CD14-positive monocyte (primary cell): ENCODE measurements around the gene BICD1. TPM values are rescaled to one million over a fixed set of nuclear protein-coding genes. Genes with fewer than 3 reads are reported as not detected.

Experiments
- DNase-seq, 3 donors: peaks; one replicate each; pipeline ENCODE4 v3.0.0-alpha.2; 2011 to 2022
- H2AFZ ChIP-seq: 2 replicates; pipeline ENCODE4 v1.6.0; 2012; ENCODE audit warnings: mild to moderate bottlenecking, low read depth, low read length, inconsistent platforms; ENCODE audit not compliant: insufficient read depth, poor library complexity, severe bottlenecking
- H3K27ac ChIP-seq, 2 donors: 1 replicate in 1 of 2; 2 replicates in 1 of 2; pipeline ENCODE4 v1.5.1; 2012 to 2013; ENCODE audit warnings: low read length in 2 of 2, control low read depth in 1 of 2, inconsistent platforms in 1 of 2, low read depth in 1 of 2, mild to moderate bottlenecking in 1 of 2
- H3K27me3 ChIP-seq, 2 donors: one replicate each; pipeline versions ENCODE4 v1.6.0 to v1.6.1; 2011 to 2013; ENCODE audit warnings: low read length in 2 of 2; ENCODE audit not compliant: control insufficient read depth in 2 of 2, insufficient read depth in 2 of 2
- H3K36me3 ChIP-seq, 2 donors: replicated peaks in 1 of 2; 1 replicate in 1 of 2; 2 replicates in 1 of 2; pipeline versions ENCODE4 v1.5.1 to v1.6.1; 2012 to 2013; ENCODE audit warnings: low read length in 2 of 2, control low read depth in 1 of 2, inconsistent platforms in 1 of 2, mild to moderate bottlenecking in 1 of 2; ENCODE audit not compliant: insufficient read depth in 2 of 2, control insufficient read depth in 1 of 2
- H3K4me1 ChIP-seq, 2 donors: 1 replicate in 1 of 2; 2 replicates in 1 of 2; pipeline versions ENCODE4 v1.5.1 to v1.6.1; 2012 to 2013; ENCODE audit warnings: low read length in 2 of 2, control low read depth in 1 of 2, inconsistent platforms in 1 of 2, mild to moderate bottlenecking in 1 of 2, moderate library complexity in 1 of 2; ENCODE audit not compliant: insufficient read depth in 2 of 2, control insufficient read depth in 1 of 2
- H3K4me2 ChIP-seq: replicated peaks from 2 replicates; pipeline ENCODE3; 2012; ENCODE audit warnings: low read length, moderate library complexity, mild to moderate bottlenecking; ENCODE audit not compliant: poor library complexity, severe bottlenecking; ENCODE audit errors: extremely low read depth
- H3K4me3 ChIP-seq, 3 experiments: fragments of 200-600 bp in 1 of 3; sonication (generic) in 1 of 3; replicated peaks in 1 of 3; 1 replicate in 2 of 3; 2 replicates in 1 of 3; pipeline ENCODE4 v1.5.1; 2011 to 2013; ENCODE audit warnings: low read length in 3 of 3, mild to moderate bottlenecking in 3 of 3, control low read depth in 2 of 3, low read depth in 2 of 3, inconsistent platforms in 1 of 3, moderate library complexity in 1 of 3
- H3K79me2 ChIP-seq: 2 replicates; pipeline ENCODE4 v1.6.0; 2012; ENCODE audit warnings: mild to moderate bottlenecking, control low read depth, inconsistent platforms, low read length, moderate library complexity; ENCODE audit not compliant: insufficient read depth
- H3K9ac ChIP-seq: 2 replicates; pipeline ENCODE4 v1.6.0; 2017; ENCODE audit warnings: low read length, mild to moderate bottlenecking; ENCODE audit not compliant: insufficient read depth, poor library complexity, severe bottlenecking
- H3K9me3 ChIP-seq, 2 donors: replicated peaks in 1 of 2; 1 replicate in 1 of 2; 2 replicates in 1 of 2; pipeline versions ENCODE4 v1.5.1 to v1.6.1; 2012 to 2013; ENCODE audit warnings: low read length in 2 of 2, control low read depth in 1 of 2; ENCODE audit not compliant: control insufficient read depth in 1 of 2, insufficient read depth in 1 of 2
- H4K20me1 ChIP-seq: 2 replicates; pipeline ENCODE4 v1.6.0; 2012; ENCODE audit warnings: mild to moderate bottlenecking, low read length, control low read depth, moderate library complexity; ENCODE audit not compliant: insufficient read depth
- H3K27ac Mint-ChIP-seq, 7 donors: one replicate each; pipeline ENCODE4 v1.8.0; 2020; ENCODE audit warnings: mild to moderate bottlenecking in 7 of 7, mixed read lengths in 7 of 7, moderate library complexity in 6 of 7, inconsistent platforms in 2 of 7
- H3K27me3 Mint-ChIP-seq, 3 donors: one replicate each; pipeline ENCODE4 v1.8.0; 2021 to 2022; ENCODE audit warnings: low read depth in 3 of 3, mild to moderate bottlenecking in 3 of 3, mixed read lengths in 3 of 3, moderate library complexity in 3 of 3, inconsistent platforms in 1 of 3
- H3K36me3 Mint-ChIP-seq, 2 donors: one replicate each; pipeline ENCODE4 v1.8.0; 2020; ENCODE audit warnings: mixed read lengths in 2 of 2, inconsistent platforms in 1 of 2, mild to moderate bottlenecking in 1 of 2
- H3K4me1 Mint-ChIP-seq: one replicate; pipeline ENCODE4 v1.8.0; 2020; ENCODE audit warnings: mild to moderate bottlenecking, mixed read lengths
- H3K4me3 Mint-ChIP-seq, 2 donors: one replicate each; pipeline ENCODE4 v1.8.0; 2020; ENCODE audit warnings: mild to moderate bottlenecking in 2 of 2, mixed read lengths in 2 of 2, moderate library complexity in 1 of 2
- H3K9me3 Mint-ChIP-seq, 7 donors: one replicate each; pipeline ENCODE4 v1.8.0; 2020 to 2022; ENCODE audit warnings: mixed read lengths in 7 of 7, mild to moderate bottlenecking in 6 of 7, moderate library complexity in 6 of 7, inconsistent platforms in 2 of 7
- WGBS: methylation state at CpG from one replicate; pipeline ENCODE4 v1.1.5; 2013; ENCODE audit warnings: missing lambda C conversion rate; ENCODE audit not compliant: insufficient coverage; 5-methylcytosine and 5-hydroxymethylcytosine counted together
- intact Hi-C, 2 donors: fragments of 100-400 bp; cut with micrococcal nuclease; formaldehyde crosslinking; loops; one replicate each; pipeline versions ENCODE4 v1.15.0 to v1.15.1; 2023
- polyA plus RNA-seq, 3 donors: library from polyadenylated mRNA; depleted of rRNA in 1 of 3; unstranded in 2 of 3; stranded (reverse) in 1 of 3; fragments of 300-500 nt in 2 of 3; fragments of >200 nt in 1 of 3; fragmentation: Illumina TruSeq in 2 of 3; gene quantifications; 1 replicate in 2 of 3; 2 replicates in 1 of 3; pipeline ENCODE4 v1.2.3, GENCODE V29; 2012 to 2021
- TF ChIP-seq, protein P1 (sequence below): fragments of 200-600 bp; IDR thresholded peaks from one replicate; pipeline ENCODE4 v1.8.0; 2022; ENCODE audit warnings: antibody characterized with exemption, mild to moderate bottlenecking

BICD1 gene
- polyA plus RNA-seq, 3 donors = 0.55 to 2.1 (median 1.6) TPM

DNA sequence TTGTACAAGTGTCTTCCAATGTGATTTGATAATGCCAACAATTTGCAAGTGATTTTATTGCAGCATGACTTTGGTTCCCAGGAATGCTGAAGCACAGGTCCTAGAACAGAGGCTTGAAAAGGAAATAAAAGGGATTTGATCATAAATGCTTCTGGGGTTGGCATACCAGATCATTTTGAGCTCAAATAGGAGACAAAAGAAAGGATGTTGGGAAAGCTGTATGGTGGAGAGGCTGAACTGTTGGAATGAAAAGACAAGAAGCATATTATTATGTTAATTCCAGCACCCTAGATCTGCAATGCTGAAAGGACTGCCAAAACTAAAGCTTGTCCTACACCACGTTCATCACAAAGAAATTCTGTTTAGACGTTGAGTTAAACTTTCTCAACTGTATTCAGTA is 143.1 kb downstream of the BICD1 start:
- H3K36me3 Mint-ChIP-seq = no peaks in the 10 kb centered on the region
- WGBS = no CpG with 5 or more reads among the region's 2 CpGs

DNA sequence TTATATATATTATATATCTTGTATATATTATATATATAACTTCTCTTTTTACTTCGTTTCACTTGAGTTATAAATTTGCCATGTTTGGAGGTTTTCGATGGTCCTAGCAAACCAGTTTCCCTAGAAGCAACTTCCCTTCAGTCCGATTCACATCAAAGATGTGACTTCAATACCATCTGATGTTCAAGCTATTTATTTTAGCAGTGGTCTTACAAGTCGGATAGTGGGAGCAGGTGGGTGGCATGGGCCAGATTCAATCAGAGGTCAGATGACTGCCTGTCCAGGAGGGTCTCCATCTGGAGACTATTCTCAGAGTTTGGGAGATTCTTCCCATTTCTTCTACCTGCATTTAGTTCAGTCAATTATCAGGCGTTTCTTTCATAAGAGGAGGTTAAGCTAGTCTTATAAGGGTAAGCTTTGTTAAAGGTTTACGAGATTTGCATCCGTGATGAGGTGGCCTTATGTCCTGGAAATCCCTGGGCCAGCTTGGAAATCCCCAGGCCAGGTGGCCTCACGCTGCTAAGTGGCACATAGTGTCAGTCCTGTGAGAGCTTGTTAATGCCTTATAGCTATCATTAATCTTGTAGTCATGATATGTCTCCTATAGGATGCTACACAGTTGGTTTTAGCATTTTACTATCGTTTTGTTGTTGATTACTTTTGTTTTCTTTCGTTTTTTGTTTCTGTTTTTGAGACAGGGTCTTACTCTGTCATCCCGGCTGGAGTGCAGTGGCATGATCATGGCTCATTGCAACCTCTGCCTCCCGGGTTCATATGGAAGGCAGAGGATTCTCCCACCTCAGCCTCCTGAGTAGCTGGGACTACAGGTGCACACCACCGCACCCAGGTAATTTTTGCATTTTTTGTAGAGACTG is 145.8 kb downstream of the BICD1 start:
- intact Hi-C loops = no loop called here
- H3K27me3 ChIP-seq = no peaks in the 10 kb centered on the region
- Mint-ChIP-seq H3K4me1 (no peaks in the 10 kb centered on the region), H3K27ac (no peak overlapping the region), H3K27me3 (no peaks in the 10 kb centered on the region), H3K4me3 (no peak overlapping the region), H3K36me3 (no peaks in the 10 kb centered on the region), H3K9me3 (peaks cover 0 to 10% (median 5%) of the 10 kb centered on the region in 7 donors)
- H3K9me3 ChIP-seq = peaks cover 0 to 2% of the 10 kb centered on the region in 2 donors
- no peak overlapping the region for H3K9ac ChIP-seq
- H3K4me2 ChIP-seq = no peak overlapping the region
- H3K4me3 ChIP-seq = no peak overlapping the region
- no peak for DNase-seq
- no peak overlapping the region for H2AFZ ChIP-seq
- H4K20me1 ChIP-seq = no peaks in the 10 kb centered on the region
- H3K4me1 ChIP-seq = no peaks in the 10 kb centered on the region
- H3K79me2 ChIP-seq = no peaks in the 10 kb centered on the region
- TF ChIP-seq, protein P1, sequence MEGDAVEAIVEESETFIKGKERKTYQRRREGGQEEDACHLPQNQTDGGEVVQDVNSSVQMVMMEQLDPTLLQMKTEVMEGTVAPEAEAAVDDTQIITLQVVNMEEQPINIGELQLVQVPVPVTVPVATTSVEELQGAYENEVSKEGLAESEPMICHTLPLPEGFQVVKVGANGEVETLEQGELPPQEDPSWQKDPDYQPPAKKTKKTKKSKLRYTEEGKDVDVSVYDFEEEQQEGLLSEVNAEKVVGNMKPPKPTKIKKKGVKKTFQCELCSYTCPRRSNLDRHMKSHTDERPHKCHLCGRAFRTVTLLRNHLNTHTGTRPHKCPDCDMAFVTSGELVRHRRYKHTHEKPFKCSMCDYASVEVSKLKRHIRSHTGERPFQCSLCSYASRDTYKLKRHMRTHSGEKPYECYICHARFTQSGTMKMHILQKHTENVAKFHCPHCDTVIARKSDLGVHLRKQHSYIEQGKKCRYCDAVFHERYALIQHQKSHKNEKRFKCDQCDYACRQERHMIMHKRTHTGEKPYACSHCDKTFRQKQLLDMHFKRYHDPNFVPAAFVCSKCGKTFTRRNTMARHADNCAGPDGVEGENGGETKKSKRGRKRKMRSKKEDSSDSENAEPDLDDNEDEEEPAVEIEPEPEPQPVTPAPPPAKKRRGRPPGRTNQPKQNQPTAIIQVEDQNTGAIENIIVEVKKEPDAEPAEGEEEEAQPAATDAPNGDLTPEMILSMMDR = no peak
- no peaks in the 10 kb centered on the region for H3K36me3 ChIP-seq
- 94% methylated on average over 7 of the region's 13 CpGs for WGBS
- no peak overlapping the region for H3K27ac ChIP-seq

More for the DNA sequence above, 143.1 kb downstream of the BICD1 start:
- Histone ChIP-seq H3K27me3 (no peaks in the 10 kb centered on the region), H3K9me3 (peaks cover 0 to 3% of the 10 kb centered on the region in 2 donors), H3K27ac (no peak overlapping the region), H3K4me3 (no peak overlapping the region), H2AFZ (no peak overlapping the region), H3K79me2 (no peaks in the 10 kb centered on the region), H3K9ac (no peak overlapping the region), H4K20me1 (no peaks in the 10 kb centered on the region), H3K36me3 (no peaks in the 10 kb centered on the region), H3K4me2 (no peak overlapping the region), H3K4me1 (no peaks in the 10 kb centered on the region)
- Mint-ChIP-seq H3K27me3 (peaks cover 0 to 2% (median 0%) of the 10 kb centered on the region in 3 donors), H3K9me3 (peaks cover 2 to 14% (median 9%) of the 10 kb centered on the region in 7 donors), H3K27ac (no peak overlapping the region), H3K4me3 (no peak overlapping the region), H3K4me1 (no peaks in the 10 kb centered on the region)
- TF ChIP-seq, protein P1 = no peak
- no peak for DNase-seq
- intact Hi-C loops = no loop called here
